NCI-H748 treated with DMSO at 0.1 percent for 48 hours (cell line): Measurements from ENCODE around the gene RPTOR.
"Not testable (repeated sequence)": the region's sequence is repeated elsewhere in the genome, so short reads cannot be mapped to it uniquely, and the experiment has no call there.

Source experiments
- DNase-seq: peaks from one replicate; lab custom pipeline; 2025; lab: John Stamatoyannopoulos, UW

The RPTOR gene

DNA sequence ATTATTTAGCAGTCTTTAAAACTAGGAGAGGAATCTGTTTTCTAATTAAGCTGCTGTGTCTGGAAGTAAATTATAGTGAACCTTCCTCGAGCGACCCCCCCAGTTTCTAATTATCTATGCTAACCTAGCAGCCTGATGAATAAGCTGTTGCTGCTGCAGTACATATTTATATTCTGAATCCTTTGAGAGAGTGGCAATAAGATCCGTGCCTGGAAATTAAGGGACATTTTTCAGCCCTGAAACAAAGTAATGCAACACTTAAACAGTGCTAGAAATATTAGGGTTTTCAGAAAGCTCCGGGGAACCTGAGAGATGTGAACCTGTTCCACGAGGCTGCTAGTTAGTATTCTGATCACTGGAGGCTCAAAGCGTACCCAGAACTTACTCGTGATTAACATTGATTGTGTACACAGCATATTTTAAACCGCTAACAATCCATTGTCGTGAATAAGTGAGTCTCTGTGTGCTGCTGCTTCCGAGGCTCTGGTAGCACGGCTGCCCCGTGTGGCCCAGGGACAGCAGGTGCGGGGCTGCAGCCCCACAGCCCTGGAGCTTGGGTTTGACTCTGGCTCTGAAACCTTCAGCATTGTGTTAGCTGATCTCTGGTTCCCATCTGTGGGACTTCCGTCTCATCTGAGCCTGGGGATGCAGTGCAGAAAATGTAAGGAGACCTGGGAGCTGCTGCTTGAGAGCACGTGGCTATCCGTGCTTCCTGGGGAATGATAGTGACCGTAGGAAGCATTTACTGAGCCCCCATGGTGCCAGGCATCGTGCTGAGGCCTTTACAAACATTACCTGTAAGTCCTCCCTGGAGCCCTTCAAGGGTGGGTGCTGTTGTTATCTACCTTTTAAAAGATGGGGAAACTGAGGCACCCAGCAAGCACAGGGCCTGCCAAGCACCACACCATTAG lies 256.1 kb downstream of the RPTOR start:
- DNase-seq, result no peak

DNA sequence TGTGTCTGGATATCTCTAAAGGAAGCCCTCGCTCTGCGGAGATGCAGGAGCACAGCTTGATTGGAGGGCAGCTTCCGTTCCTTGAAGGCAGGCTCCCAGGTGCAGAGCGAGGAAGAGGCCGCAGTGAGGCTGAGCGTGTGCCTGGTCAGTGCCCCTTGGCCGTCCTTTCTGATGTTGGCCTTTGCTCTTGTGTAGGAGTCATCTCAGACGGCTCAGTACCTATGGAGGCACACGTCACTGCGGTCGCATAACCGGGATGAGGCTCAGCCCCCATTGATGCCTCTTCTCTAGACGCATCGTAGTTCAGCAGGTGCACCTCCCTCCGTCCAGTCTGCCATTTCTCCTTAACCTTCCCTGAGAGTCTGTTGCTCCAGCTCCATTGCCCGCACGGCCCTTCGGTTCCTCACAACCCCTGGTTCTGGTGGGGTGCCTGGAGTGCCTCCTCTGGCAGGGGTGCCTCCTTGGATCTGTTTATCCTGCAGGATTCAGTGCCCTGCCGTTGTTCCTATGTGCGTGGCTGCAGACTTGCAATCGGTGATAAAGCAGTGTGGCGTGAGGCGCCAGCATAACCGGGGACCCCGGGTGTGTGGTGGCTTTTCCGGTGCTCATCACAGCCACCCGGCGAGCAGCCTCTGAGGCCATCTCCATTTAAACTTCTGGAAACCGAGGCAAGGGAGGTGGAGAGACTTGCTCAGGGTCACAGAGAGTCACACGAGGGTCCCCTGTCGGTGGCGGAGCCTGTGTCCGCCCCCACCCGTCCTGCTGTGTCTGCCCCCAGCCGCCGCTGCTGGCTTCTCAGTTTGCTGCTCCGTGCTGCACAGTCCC lies 258.2 kb downstream of the RPTOR start:
- no peak for DNase-seq

DNA sequence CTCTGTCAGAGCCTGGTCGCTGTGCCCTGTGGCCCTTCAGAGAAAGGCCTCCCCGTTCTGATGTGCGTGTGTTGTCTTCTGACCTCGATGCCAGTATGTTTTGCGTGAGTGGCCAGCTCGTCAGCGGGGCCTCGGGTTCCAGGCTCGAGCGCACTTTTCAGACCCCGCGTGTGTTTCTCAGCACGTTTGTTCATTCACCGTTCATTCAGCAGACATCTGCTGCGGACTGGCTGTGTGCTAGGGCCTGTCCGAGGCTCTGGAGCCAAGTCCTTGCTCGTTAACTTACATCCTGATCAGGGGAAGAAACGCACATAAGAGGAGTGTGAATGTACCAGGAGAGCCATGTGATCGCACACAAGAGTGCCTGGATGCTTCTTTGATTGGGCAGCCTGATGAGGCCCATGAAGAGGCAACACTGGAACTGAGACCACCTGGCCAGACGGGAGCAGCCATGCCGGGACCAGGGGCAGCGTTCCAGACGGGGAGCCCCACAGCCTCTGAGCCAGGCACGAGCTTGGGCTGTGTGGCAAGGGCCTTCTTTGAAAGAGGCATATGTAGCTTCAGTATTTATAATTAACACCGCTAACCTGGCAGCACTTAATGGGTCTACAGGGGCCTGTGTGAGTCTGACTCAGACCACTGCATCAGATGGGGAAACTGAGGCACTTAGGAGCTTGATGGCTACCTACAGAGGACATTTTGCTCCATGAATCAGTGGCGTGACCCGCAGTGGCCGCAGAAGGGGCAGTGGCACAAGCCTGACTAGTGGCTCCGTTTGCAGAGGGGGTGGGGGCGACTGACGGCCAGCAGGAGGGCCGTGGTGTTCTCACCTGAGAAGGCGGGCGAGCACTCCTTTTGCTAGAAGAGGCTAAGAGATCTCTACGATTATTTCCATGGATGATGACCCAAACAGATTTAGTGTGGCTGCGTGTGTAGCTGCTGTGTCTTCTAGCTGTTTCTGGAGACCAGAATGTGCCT lies 259.1 kb downstream of the RPTOR start:
- DNase-seq, result no peak

DNA sequence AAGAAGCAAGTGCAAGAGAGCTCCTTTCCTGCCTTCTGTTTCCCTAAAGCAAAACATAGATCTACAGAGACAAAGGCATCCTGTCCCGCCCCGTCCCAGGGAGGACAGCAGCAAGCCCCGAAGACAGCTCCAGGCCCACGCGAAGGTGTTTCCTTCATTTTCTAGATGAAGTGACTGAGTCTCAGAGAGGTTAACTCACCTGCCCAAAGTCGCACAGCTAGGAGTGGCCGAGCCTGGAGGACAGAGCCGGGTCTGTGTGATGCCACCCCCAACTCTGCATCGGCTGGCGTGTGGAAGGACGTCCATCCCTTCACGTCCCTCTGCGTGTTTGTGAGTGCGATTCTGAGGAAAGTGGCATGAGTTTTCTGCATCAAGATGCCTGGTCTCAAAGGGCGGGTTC lies 259.8 kb downstream of the RPTOR start:
- no peak for DNase-seq

DNA sequence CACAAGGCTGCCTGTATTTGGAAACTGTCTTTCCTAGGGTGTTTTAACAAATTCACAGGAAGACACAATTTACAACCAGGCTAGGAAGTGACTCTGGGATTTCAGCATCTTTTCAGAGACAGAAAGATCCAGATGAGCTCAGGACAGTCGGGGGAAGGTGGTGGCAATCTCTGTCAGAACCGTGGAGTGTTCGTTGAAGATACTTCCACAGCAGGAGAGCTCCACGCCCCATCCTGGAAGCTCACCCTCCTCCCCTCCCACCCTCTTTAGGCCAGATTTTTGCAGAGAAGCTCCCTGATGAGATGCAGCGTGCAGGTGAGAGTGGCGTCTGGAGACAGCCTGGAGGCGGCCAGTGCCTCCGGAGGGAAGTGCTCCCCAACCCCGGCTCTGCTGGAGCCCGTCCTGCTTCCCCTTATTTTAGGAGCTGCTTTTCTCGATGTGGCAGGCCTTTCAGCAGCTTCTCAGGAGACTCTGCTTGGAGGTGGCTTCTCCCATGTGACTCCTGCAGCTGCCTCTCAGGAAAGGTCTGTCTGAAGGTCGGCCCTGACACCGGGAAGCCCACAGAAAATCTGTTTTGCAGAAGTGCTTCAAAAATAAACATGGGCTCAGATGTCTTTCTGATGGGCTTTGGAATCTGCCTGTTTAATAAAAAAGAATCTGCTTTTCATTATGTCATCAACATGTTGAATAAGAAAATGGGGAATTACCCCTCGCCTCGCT lies 260.6 kb downstream of the RPTOR start:
- DNase-seq, result no peak

DNA sequence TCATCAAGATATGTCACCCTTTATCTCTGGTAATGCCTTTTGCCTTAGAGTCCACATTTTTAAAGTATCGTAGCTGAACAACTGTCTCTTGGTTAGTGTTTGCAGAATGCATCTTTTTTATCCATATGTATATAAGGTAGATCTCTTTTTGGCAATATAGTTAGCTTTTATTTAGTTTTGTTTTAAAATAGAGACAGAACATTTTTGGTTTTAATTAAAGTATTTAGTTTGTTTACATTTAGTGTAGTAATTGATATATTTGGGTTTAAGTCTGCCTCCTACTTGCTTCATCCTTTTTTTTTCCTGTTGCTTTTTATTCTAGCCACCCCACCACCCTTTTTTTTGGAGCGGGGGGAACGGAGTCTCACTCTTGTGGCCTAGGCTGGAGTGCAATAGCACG lies 262.4 kb downstream of the RPTOR start:
- no peak for DNase-seq

DNA sequence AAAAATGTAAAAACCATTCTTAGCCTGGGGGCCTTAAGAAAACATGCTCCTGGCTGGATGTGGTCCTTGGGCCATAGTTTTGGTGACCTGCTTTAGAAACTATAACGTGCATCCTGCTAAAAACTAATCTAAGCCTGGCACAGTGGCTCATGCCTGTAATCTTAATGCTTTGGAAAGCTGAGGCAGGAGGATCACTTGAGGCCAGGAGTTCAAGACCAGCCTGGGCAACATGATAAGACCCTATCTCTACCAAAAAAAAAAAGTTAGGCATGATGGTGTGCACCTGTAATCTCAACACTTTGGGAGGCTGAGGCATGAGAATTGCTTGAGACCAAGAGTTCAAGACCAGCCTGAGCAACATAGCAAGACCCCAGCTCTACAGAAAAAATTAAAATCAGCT lies 263.2 kb downstream of the RPTOR start:
- no peak for DNase-seq

DNA sequence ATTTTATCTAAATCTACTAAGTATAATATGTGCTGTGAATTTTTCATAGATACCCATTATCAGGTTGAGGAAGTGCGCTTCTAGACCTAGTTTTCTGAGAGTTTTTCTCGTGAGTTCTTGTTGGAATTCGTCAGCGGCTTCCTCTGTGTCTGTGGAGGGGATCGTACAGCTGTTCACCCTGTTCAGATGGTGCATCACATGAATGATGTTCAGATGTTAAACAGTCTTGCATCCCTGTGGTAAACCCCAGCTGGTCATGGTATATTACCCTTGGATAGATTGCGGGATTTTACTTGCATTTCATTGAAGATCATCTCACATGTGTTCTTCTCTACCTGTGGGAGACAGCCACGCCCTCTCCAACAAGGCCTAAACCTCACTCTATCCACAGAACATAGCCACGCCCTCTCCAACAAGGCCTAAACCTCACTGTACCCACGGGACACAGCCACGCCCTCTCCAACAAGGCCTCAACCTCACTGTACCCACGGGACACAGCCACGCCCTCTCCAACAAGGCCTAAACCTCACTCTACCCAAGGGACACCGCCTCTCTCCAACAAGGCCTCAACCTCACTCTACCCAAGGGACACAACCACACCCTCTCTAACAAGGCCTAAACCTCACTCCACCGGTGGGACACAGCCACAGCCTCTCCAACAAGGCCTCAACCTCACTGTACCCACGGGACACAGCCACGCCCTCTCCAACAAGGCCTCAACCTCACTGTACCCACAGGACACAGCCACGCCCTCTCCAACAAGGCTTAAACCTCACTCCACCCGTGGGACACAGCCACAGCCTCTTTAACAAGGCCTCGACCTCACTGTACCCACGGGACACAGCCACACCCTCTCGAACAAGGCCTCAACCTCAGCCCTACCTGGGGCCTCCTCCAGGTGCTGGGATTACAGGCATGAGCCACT lies 266.8 kb downstream of the RPTOR start:
- DNase-seq, result no peak

DNA sequence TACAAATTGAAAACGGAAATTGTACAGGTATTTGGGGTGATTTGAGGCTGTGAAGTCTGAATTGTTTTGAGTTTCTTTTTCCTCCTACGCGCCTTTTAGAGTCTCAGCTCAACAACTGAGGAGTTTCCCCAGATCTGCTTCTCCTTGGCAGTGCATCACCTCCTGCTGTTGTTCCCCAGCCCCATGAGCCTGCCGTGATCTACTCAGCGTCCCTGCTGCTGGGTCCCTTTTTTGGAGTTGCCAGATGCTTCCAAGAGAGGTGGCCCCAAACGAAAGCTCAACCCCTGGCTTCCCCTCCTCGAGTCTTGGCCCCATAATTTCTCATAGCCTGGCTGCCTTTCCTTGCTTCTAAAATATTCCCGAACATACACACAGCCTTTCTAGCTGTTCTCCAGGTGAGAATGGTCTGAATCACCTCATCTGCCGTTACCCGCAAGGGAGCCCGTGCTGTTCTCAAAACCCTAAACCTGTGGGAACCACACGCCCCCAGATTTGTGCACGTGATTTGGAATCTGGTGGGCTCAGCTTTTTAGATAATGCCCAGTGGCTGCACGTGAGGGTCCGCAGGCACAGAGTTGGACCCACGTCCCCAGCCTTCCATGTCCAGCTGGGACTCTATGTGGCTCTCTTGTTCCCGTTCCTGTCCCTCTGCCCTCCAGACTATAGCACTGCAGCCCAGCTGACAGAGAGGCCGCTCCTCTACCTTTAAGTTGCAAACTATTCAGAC lies 267.9 kb downstream of the RPTOR start:
- DNase-seq, result no peak

DNA sequence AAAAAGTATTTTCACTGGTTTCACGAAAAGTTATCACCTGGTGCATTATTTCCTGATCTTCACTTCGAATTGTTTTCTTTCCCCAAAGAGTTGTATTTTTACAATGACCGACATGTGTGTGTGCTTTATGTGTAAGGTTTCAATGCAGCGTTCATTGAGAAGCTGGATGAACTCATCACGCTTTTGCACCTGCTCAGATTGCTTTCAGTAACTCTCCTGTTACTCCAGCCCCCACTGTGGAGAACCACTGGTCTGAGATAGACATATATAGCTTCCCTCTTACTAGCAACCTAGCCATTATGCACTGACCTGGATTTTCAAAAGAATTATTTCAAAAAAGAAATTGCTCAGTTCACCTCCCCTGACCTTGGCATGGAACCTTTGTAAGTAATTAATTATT lies 268.7 kb downstream of the RPTOR start:
- DNase-seq, result no peak

DNA sequence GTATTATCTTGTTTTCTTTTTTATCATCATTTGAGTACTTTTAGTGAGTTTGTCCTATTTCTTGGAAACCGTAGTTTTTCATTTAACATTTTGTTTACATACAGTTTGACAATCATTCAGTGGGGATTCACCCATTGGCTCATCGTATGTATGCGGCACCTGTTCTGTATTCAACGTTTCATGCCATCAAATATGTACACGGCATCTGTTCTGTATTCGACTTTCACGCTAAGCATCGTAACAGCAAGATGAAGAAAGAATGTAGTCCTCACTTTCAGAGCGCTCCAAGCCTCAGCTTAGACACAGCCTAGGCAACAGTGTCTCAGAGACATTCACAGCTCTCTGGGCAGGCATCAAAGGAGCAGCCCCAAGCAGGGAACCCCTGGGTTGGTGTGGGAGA lies 269.9 kb downstream of the RPTOR start:
- DNase-seq, result no peak

DNA sequence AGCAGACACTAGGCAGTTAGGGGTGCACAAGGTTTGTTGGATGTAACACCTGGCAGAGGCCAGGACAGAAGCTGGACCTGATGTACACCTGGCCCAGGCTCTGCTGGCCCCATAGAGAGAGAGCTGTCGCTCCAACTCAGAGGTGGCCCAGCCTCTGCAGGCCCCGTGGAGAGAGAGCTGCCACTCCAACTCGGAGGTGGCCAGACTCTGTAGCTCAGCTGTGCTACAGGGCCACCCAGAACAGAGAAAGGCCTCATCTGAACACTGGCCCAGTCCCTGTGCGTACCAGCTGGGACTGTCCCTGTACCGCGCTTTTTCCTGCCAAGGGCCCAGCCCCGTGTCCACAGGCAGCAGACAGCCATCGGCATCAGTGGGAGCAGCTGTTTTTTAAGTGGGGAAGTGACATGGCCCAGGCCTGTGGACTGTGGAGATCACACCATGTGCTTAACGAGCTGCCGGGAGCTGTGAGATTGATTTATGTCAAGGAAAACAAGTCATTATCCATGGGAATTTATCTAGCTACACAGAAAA lies 270.6 kb downstream of the RPTOR start:
- no peak for DNase-seq

DNA sequence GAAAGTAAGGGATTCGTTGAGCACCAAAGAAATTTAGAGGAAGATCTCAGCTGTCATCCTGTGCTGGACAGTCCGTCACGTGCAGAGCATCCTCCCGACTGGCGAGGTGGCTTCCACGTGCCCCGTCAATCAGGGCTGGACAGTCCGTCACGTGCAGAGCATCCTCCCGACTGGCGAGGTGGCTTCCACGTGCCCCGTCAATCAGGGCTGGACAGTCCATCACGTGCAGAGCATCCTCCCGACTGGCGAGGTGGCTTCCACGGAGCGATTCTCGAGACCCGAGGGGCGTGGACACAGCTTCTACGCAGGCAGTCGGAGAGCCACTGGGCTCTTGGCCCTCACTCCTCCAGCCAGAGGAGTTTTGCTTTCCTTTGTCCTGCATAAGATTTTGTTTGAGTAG lies 271.1 kb downstream of the RPTOR start:
- not testable (repeated sequence) for DNase-seq

DNA sequence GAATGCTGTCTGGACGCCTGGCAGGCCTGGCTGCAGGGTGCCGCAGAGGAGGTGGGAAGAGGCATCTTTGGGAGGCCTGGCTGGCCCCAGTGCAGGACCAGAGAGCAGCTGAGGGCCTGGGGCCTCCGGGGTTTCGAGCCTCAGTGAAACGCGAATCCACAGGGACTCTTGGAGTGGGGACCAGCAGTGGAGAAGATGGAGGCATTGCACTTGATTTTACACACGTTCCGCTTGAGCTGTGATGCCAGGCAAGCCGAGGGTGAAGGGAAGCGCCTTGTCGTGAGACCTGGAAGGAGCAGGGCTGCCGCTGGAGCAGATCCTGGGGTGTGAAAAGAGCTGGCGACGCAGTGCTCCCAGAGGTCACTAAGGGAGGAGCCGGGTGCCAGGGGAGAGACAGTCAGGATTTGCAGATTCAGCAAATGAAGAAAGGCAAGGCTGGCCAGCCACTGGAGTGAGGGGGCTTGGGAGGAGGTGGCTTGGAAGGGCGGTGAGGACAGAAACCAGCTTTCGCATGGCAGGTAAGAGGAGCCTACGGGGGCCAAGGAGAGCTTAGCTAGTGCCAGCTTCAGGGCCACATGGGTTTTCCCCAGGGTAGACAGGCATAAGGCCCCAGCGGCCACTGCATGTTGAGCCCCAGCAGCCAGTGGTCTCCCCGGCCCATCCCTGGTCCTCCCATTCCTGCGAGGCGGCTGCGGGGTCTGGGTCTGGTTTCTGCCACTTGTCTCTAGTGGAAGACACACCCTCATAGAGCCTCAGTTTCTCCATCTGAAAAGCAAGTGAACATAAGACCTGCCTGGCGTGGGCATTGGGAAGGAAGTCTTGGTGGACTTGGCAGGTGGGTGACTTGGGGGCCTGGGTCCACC lies 271.8 kb downstream of the RPTOR start:
- no peak for DNase-seq

DNA sequence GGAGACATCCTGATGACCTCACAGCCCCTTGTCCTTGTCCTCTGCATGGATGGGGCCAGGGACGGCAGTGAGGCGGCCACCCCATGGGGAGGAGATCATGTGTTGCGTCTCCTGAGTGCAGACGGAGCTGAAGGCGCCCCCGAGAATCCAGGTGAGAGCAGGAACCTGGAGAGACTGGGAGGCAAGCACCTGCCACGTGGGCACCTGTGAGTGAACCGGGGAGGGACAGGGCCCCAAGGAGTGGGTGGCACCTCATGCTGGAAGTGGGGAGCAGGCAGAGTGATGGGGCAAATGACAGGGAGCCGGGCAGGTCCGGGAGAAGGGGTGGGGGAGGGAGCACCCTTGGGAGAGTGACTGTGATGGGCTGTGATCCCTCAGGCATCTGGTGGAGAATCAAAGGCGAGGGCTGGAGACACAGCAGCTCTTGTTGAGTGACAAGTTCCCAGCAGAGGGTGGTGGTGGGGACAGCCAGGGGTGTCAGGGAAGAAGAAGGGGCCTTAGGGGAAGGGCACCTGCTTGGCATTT lies 272.7 kb downstream of the RPTOR start:
- no peak for DNase-seq

DNA sequence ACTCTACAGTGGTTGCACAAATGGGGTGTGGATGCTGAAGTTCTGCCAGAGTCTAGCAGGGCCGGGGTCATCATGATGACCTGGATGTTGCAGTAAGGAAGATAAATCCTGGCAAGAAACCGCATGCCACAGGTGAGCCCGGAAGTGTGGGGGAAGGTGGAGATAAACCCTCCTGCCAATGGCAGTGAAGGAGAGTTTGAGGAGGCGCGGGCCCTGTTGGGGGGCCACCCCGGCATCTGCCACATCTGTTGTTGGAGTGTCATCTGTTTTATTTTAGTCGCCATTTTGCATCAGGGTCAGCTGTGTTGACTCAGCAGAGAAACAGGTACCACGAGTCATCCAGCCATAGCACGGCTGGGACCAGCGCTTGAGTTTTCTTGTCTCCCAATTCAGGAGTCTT lies 273.2 kb downstream of the RPTOR start:
- DNase-seq, result no peak

DNA sequence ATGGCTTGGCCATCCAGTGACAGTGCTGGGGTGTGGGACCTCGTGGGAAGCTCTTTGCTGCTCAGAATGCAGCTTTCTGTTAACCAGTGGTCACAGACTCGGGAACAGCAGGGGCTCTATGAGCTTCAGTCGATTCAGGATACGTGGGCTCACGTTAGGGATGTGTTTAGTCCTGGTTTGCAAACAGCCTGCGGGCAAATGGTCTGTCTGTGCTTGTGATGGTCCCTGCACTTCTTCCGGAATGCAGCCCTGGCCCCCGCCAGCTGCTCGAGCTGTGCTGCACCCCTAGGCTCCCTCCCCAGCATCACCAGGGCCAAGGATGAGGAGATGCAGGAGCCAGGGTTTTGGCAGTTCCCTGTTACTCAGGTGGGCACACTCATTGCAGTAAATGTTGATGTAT lies 274.2 kb downstream of the RPTOR start:
- no peak for DNase-seq
